Measurements from ENCODE around the gene GPBP1L1. TPM values are rescaled to one million over a fixed set of nuclear protein-coding genes. Genes with fewer than 3 reads are reported as not detected.

The GPBP1L1 gene
- total RNA-seq, 1 donor from 2014 or later: 74.0 TPM

- DNase-seq (ENCODE audit: missing footprints) (no peak), ATAC-seq (no peak)
- intact Hi-C loops (cut with DNase I): no loop called here
Measured at GRCh38 chr1:45654540-45655280, 31.6 kb downstream of the GPBP1L1 start.

GRCh38 chr1:45647248-45648021 is 38.9 kb downstream of the GPBP1L1 start:
- ATAC-seq (peak; percentile 62), DNase-seq (ENCODE audit: missing footprints) (no peak)
- intact Hi-C loops (cut with DNase I): loop anchor here (2.0 kb wide), 1 partner anchor 37 kb away; no protein-coding TSS in a partner anchor

GRCh38 chr1:45644661-45645060 is 41.7 kb downstream of the GPBP1L1 start:
- ATAC-seq (no peak), DNase-seq (ENCODE audit: missing footprints) (no peak)
- intact Hi-C loops (cut with DNase I): no loop called here

GRCh38 chr1:45643978-45644377 is 42.4 kb downstream of the GPBP1L1 start:
- intact Hi-C loops (cut with DNase I): no loop called here
- DNase-seq (ENCODE audit: missing footprints) (no peak), ATAC-seq (no peak)

- ATAC-seq: no peak
- intact Hi-C loops (cut with DNase I): no loop called here
- no peak for DNase-seq (ENCODE audit: missing footprints)
Measured at GRCh38 chr1:45643321-45643720, 43.0 kb downstream of the GPBP1L1 start.

- DNase-seq (ENCODE audit: missing footprints) (no peak), ATAC-seq (no peak)
- intact Hi-C loops (cut with DNase I): no loop called here
Measured at GRCh38 chr1:45640293-45640692, 46.0 kb downstream of the GPBP1L1 start.

GRCh38 chr1:45635211-45635610 is 51.1 kb downstream of the GPBP1L1 start:
- ATAC-seq: no peak
- intact Hi-C loops (cut with DNase I): no loop called here
- no peak for DNase-seq (ENCODE audit: missing footprints)

GRCh38 chr1:45630429-45630828 is 55.9 kb downstream of the GPBP1L1 start:
- intact Hi-C loops (cut with DNase I): no loop called here
- ATAC-seq: no peak
- no peak for DNase-seq (ENCODE audit: missing footprints)

GRCh38 chr1:45629035-45629434 is 57.3 kb downstream of the GPBP1L1 start:
- DNase-seq (ENCODE audit: missing footprints) (no peak), ATAC-seq (no peak)
- intact Hi-C loops (cut with DNase I): no loop called here

GRCh38 chr1:45623972-45624371 is 62.4 kb downstream of the GPBP1L1 start, which contains the start of gene CCDC17:
TSS of gene CCDC17 (minus strand) at chr1:45624054. CDS start at chr1:45623909, 145 bp downstream.
- ATAC-seq (no peak), DNase-seq (ENCODE audit: missing footprints) (no peak)
- intact Hi-C loops (cut with DNase I): no loop called here

- DNase-seq (ENCODE audit: missing footprints): peak; percentile 70
- peak; percentile 40 for ATAC-seq
- intact Hi-C loops (cut with DNase I): no loop called here
Measured at GRCh38 chr1:45622524-45623394, 63.6 kb downstream of the GPBP1L1 start.

GRCh38 chr1:45621895-45622523 is 64.3 kb downstream of the GPBP1L1 start:
- intact Hi-C loops (cut with DNase I): no loop called here
- DNase-seq (ENCODE audit: missing footprints) (peak; percentile 57), ATAC-seq (peak; percentile 6)

- DNase-seq (ENCODE audit: missing footprints) (peak; percentile 65), ATAC-seq (peak; percentile 27)
- intact Hi-C loops (cut with DNase I): no loop called here
Measured at GRCh38 chr1:45621501-45621836, 64.9 kb downstream of the GPBP1L1 start.

- DNase-seq (ENCODE audit: missing footprints): peak; percentile 35
- intact Hi-C loops (cut with DNase I): no loop called here
- no peak for ATAC-seq
Measured at GRCh38 chr1:45620588-45621500, 65.5 kb downstream of the GPBP1L1 start.

- intact Hi-C loops (cut with DNase I): no loop called here
- ATAC-seq: no peak
Measured at GRCh38 chr1:45619149-45619921, 67.0 kb downstream of the GPBP1L1 start.

GRCh38 chr1:45617618-45618017 is 68.7 kb downstream of the GPBP1L1 start:
- ATAC-seq: no peak
- intact Hi-C loops (cut with DNase I): no loop called here

More at GRCh38 chr1:45619149-45619921, 67.0 kb downstream of the GPBP1L1 start:
- no peak for DNase-seq (ENCODE audit: missing footprints)

GRCh38 chr1:45615885-45616284 is 70.4 kb downstream of the GPBP1L1 start:
- DNase-seq (ENCODE audit: missing footprints) (peak; percentile 48), ATAC-seq (no peak)
- intact Hi-C loops (cut with DNase I): no loop called here

More at GRCh38 chr1:45617618-45618017, 68.7 kb downstream of the GPBP1L1 start:
- no peak for DNase-seq (ENCODE audit: missing footprints)

All from Right ventricle myocardium inferior (tissue), 1 donor.